GM10266 (cell line): Measurements from ENCODE around the gene MYOG.

Experiments
- DNase-seq: peaks from one replicate; pipeline ENCODE4 v3.0.0; 2012; ENCODE audit errors: extremely low spot score
- TF ChIP-seq, protein P1 (sequence below): IDR thresholded peaks from 2 replicates; pipeline ENCODE4 v1.5.1; 2012; ENCODE audit warnings: mild to moderate bottlenecking, low read depth; ENCODE audit not compliant: control insufficient read depth, insufficient read depth; ENCODE audit errors: missing control alignments

Gene MYOG

DNA sequence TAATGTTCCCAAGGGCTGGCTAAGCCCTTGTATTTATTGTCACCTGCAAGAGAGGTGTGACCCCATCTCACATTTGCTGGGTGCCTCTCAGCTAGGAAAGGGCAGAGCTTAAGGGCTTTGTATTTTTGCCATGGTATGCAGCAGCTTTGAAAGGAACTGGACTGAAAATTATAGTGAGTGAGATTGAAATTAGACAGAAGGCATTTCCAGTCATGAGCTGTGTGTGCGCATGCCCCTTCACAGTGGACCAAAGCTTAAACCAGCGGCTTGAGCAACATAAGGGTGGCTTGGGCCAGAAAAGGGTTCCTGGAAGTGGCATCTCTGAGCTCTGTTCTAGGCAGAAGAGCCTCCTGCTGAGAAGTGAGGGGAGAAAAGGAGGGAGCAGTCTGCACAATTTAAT lies 19.8 kb downstream of the MYOG start:
- DNase-seq: no peak
- TF ChIP-seq, protein P1, sequence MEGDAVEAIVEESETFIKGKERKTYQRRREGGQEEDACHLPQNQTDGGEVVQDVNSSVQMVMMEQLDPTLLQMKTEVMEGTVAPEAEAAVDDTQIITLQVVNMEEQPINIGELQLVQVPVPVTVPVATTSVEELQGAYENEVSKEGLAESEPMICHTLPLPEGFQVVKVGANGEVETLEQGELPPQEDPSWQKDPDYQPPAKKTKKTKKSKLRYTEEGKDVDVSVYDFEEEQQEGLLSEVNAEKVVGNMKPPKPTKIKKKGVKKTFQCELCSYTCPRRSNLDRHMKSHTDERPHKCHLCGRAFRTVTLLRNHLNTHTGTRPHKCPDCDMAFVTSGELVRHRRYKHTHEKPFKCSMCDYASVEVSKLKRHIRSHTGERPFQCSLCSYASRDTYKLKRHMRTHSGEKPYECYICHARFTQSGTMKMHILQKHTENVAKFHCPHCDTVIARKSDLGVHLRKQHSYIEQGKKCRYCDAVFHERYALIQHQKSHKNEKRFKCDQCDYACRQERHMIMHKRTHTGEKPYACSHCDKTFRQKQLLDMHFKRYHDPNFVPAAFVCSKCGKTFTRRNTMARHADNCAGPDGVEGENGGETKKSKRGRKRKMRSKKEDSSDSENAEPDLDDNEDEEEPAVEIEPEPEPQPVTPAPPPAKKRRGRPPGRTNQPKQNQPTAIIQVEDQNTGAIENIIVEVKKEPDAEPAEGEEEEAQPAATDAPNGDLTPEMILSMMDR: no peak

DNA sequence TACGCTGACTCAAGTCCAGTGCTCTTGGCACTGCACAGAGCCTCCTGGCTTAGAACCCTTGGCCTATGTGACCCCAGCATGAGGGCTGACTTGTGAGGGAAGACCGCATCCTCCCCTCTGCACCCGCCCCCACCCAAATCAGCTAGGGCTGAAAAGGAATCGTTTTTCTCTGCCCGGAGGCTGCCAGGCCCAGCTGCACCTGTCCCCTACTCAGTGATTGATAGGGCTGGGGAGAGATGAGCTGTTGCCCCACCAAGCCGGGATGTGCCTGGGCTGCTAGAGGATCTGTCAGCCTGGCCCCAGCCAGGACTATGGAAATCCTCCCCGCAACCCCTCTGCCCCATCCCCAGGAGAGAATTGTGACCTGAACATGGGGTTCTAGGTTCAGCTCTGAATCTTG lies 20.6 kb downstream of the MYOG start:
- DNase-seq: no peak
- TF ChIP-seq, protein P1: no peak

DNA sequence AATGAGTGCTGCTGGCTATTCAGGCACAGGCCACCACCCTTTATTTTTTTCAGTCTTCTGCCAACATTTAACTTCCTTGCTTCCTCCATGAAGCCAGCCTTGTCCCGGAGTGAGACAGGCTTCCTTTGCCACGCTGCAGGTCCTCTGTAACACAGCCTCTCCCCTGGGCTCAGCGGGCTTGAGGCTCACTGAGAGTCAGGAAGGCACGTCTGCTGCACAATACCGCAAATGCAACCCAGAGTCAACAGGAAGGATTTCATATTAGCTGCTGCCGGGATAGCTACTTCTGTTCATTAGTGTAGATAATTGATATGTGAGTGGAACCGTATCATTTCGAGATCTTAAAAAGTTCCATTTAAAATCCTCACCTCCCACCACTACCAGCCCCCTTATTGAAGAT lies 22.5 kb downstream of the MYOG start:
- DNase-seq: no peak
- TF ChIP-seq, protein P1: no peak

DNA sequence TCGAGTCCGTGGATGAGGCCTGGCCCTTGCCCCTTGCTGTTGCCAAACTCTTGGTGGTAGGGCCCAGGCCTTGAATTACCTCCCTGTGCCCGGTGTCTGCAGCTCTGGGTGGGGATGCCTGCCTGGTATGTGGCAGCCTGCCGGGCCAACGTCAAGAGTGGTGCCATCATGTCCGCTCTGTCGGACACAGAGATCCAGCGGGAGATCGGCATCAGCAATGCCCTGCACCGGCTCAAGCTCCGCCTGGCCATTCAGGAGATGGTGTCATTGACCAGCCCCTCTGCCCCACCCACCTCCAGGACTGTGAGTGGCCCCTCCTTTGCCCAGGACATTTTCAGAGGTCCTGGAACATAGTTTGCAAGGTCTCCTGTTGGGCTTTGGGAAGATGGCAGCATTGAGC lies 25.7 kb downstream of the MYOG start:
- no peak for DNase-seq
- TF ChIP-seq, protein P1: no peak

DNA sequence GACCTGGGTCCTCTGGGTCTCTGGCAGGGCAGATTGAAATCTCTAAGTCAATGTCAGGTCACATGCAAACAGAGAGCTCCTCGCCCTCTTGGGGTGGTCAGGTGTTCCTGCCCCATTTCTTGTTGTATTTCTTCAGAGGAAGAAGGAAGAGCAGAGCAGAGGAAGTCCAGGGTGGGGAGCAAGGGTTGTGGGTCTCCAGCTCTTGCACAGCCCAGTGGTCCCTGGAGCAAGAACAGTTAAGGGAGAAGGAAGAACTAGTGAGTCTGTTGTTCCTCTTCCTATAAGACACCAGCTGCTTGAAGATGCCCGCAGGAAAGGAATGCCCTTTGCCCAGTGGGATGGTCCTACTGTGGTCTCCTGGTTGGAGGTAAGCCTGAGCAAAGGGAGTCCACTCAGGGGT lies 26.3 kb downstream of the MYOG start:
- TF ChIP-seq, protein P1: no peak
- DNase-seq: no peak

DNA sequence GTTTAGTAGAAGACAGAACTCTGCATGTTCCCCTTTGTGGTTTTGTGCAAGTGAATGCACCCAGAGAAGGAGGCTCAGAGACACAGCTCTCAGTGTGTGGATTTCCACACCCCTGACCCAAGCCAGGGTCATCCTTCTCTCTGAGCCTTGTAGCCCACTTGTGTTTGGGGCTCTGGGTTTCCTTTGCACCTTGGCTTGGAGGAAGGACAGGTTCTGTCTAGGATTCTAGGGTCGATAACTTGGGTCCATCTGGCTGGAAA lies 27.2 kb downstream of the MYOG start:
- DNase-seq: no peak
- TF ChIP-seq, protein P1: no peak

DNA sequence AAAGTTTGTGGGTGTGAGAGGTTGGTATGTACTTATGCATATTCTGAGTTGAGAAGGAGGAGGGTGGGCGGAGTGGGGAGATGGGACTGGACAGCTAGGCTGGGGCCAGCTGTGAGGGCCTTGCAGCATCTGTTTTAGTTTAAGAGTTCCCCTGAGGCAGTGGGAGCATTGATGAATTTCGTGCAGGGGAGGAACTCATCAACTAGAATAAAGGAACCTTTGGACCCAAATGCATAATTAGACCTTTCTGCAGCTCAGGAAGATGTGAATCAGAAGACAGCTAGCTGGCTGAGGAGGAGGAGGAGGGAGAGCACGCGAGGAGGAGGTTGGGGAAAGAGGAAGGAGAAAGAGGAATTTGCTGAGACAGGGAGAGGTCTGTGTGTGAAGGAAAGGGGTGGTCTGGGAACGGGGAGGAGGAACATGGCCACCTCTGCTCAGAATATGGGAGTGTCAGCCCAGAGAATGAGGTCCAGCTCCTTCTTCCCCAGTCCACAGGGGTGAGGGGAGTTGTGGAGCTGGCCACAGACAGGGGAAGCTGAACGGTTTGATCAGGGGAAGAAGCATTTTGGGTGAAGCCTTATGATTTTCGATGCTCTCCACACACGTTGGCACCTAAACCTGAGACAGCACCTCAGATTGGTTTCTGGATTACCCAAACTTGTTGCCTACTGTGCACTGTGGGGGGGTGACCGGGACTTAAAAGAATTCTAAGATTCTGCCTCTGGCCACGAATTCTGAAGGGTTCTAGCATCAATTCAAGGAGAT lies 27.7 kb downstream of the MYOG start:
- TF ChIP-seq, protein P1: no peak
- no peak for DNase-seq
